HG03025 (cell line): Measurements from ENCODE around the gene RPP14.
"Not testable (repeated sequence)": the region's sequence is repeated elsewhere in the genome, so short reads cannot be mapped to it uniquely, and the experiment has no call there.

Experiments used
- ATAC-seq: cut with Tn5 transposase; IDR thresholded peaks from one replicate; pipeline ENCODE4 v1.9.1; 2021; ENCODE audit warnings: mild to moderate bottlenecking, moderate library complexity; ENCODE audit not compliant: unreplicated experiment, low FRiP score

RPP14 gene

GRCh38 chr3:58305882-58306711 lies at the start of gene RPP14, which contains the start of gene HTD2:
Gene RPP14 (plus strand): TSS chr3:58306245. CDS start chr3:58310330, 4,085 bp downstream.
Gene HTD2 (plus strand): TSS chr3:58306520. CDS start chr3:58317614, 11,094 bp downstream.
- peak; percentile 93 for ATAC-seq

- no peak for ATAC-seq
Observed at GRCh38 chr3:58256511-58256910, 49.5 kb upstream of the RPP14 start.

DNA sequence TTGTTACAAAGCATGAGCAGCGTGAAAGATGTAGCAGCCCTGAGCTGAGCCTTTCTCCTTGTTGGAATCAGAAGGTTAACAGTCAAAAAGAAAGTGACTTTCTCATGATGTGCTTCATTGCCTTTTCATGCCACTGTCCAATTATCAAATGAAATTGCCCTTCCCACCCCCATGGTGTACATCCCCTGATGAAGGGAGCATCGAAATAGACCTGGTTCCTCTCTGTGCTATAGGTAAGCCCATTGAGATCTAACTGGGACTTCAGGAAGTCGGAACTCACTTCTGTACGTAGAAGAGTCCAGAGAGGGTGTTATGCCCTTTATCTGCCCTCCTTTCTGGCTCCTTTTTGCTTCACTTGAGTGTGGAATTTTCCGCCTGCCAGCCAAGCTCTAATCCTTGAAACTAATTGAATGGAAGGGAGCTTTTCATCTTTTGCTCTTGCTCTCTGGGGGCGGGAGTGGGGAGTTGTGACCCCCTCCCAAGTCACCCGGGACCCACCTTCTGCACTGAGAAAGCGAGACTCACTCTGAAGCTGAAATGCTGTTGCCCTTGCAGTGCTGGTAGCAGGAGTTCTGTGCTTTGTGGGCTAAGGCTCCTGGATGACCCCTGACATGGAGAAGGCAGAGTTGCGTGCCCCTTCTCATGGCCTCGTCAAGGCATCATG lies 47.5 kb upstream of the RPP14 start:
- no peak for ATAC-seq

- ATAC-seq = no peak
Observed at GRCh38 chr3:58260261-58260731, 45.7 kb upstream of the RPP14 start.

GRCh38 chr3:58260733-58261132 lies 45.3 kb upstream of the RPP14 start:
- no peak for ATAC-seq

DNA sequence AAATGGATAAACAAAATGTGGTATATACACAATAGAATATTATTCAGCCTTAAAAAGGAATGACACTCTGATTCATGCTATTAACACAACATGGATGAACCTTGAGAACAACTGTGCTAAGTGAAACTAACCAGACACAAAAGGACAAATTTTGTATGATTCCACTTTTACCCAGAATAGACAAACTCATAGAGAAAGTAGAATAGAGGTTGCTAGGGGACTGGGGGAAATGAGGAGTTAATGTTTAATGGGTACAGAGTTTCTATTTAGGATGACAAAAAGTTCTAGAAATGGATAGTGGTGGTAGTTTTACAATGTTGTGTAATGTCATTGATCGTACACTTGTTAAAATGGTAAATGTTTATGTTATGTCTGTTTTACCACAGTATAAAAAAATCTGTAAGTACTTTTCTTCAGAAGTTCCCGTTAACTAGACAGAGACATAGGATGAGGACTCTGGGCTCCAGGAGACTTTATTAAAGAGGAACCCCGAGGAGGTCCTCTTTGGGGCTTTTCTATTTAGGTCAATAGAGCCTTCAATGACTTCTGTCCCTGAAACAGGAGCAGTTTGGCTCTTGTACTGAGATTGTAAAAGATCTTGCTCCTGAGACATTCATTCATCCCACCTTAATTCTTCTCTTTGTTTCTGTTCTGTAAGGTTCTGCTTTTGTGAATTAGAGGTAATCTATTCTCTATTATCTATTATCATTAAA lies 43.9 kb upstream of the RPP14 start:
- ATAC-seq = no peak

GRCh38 chr3:58266577-58266976 lies 39.5 kb upstream of the RPP14 start:
- no peak for ATAC-seq

- not testable (repeated sequence) for ATAC-seq
Observed at GRCh38 chr3:58267543-58267942, 38.5 kb upstream of the RPP14 start.

- ATAC-seq = no peak
Observed at GRCh38 chr3:58269356-58269755, 36.7 kb upstream of the RPP14 start.

DNA sequence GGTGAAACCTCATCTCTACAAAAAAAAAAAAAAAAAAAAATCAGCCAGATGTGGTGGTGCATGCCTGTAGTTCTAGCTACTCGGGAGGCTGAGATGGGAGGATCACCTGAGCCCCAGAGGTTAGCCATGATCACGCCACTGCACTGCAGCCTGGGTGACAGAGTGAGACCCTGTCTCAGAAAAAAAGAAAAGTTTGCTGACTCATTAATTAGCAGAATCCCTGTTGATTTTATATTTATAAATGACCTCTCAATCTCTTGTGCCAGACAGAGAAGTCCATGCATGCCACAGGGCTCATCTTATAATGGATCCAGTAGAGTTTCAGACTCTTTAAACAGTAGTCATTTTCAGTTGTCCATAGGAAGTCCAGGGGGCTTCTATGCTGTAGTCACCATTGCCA lies 35.6 kb upstream of the RPP14 start:
- ATAC-seq = no peak

DNA sequence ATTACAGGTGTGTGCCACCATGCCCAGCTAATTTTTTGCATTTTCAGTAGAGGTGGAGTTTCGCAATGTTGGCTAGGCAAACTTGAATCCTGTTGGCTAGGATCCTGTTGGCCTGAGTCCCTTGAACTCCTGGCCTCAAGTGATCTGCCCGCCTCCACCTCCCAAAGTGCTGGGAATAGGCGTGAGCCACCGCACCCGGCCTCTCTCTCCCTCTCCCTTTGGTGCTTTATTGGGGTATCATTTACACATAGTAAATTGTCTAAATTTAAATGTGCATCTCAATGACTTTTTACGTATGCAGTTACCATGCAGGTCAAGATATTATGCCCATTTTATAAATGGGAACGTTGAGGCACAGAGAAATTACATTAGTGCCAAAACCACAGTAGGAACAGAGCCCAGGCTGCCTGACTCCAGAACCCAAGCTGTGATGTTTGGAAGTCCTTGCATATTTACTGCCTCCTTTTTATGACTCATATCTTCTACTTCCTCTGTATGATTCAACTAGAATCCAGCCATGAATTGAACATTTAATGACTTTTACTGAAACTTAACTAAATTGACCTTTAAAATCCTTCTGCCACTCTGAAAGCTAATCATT lies 34.0 kb upstream of the RPP14 start:
- no peak for ATAC-seq

GRCh38 chr3:58272891-58273290 lies 33.2 kb upstream of the RPP14 start:
- ATAC-seq = no peak

- not testable (repeated sequence) for ATAC-seq
Observed at GRCh38 chr3:58273362-58273761, 32.7 kb upstream of the RPP14 start.

- no peak for ATAC-seq
Observed at GRCh38 chr3:58274027-58274614, 31.9 kb upstream of the RPP14 start.

GRCh38 chr3:58281069-58281468 lies 25.0 kb upstream of the RPP14 start:
- no peak for ATAC-seq

DNA sequence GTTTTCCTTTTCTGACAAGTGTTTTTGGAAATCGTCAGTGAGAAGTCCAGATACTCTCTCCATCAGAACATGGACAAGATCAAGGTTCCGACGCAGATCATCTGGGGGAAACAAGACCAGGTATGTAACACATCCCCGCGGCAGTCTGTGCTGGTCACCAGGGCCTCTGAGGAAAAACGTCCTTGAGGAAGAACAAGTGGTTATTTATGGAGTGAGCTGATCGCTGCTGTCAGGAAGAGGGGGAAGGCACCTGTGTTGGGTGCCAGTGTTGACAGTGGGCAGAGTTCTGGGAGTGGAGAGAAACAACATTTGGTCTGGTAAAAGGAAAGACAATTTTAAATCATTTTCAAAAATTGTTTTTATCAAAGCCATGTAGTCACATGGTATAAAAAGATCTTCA lies 20.7 kb upstream of the RPP14 start:
- ATAC-seq = no peak

DNA sequence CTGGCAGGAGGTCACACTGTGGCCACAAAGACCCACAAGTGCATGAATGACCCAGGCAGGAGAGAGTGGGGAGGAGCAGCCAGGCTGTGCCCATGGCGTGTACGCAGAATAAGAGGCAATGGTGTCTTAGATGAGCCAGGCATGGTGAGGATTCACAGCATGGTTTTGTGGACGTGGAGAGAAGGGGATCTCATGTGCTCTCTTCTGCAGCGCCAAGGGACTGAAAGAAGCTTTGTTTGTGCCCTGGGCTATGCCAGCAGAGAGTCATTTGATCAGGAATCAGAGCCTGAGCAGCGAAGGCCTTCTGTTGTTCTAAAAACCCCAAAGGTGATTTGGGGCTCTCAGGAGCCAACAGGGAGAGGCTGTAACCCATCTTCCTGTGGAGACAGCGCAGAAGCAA lies 18.7 kb upstream of the RPP14 start:
- ATAC-seq = no peak

DNA sequence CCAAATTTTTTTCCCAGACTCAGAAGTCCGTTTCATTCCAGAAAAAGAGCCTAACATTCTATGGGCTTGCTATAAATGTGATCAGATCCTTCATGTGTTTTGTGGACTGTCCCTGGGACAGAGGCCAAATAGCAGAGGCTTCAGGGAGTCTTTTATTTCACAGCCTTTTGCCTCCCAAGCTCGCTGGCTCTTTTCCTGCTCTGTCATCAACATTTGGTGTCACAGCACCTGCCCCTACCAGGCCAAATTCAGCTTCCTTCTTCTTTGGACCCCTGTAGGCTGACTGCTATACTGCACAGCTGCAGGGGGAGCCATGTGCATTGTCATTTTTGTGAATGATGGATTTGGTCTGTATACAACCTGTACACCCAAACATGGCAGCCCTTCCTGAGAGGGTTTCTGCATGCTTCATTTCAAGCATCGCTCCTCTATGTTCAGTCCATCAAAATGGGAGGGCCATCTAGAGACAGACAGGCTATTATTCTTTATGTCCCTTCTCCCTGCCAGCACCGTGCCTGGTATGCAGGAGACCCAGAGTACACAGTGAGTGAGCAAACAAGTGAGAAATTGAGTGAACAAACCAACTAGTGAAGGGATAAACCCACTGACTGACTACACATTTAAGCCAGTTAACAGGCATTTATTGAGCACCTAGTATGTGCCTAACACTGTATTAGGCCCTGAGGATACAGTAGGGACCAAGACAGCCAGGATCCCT lies 17.9 kb upstream of the RPP14 start:
- ATAC-seq = no peak

DNA sequence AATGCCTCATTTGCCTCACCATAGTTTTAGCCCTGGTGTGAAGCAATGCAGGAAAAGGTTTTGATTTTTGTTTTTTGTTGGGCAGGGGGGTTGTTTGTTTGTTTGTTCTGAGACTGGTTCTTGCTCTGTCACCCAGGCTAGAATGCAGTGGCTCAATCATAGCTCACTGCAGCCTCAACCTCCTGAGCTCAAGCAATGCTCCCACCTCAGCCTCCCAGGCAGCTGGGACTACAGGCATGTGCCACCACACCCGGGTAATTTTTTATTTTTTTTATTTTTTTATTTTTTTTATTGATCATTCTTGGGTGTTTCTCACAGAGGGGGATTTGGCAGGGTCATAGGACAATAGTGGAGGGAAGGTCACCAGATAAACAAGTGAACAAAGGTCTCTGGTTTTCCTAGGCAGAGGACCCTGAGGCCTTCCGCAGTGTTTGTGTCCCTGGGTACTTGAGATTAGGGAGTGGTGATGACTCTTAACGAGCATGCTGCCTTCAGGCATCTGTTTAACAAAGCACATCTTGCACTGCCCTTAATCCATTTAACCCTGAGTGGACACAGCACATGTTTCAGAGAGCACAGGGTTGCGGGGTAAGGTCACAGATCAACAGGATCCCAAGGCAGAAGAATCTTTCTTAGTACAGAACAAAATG lies 17.0 kb upstream of the RPP14 start:
- not testable (repeated sequence) for ATAC-seq
